Gastroesophageal sphincter (tissue), 4 donors: ENCODE measurements around the gene CHCHD6. TPM values are rescaled to one million over a fixed set of nuclear protein-coding genes. Genes with fewer than 3 reads are reported as not detected.
"Not testable (repeated sequence)": the region's sequence is repeated elsewhere in the genome, so short reads cannot be mapped to it uniquely, and the experiment has no call there.

Source experiments
- ATAC-seq: fragments of 150-250 bp; one replicate; pipeline ENCODE4 v1.9.1; 2016; ENCODE audit warnings: mild to moderate bottlenecking, moderate library complexity
- H3K27ac ChIP-seq, 4 donors: fragments of 200-600 bp; sonication (generic) in 3 of 4; 1 replicate in 3 of 4; 2 replicates in 1 of 4; pipeline ENCODE4 v1.5.1; 2016 to 2019
- H3K27me3 ChIP-seq: fragments of 200-600 bp; sonication (generic); one replicate; pipeline ENCODE4 v1.5.1; 2019
- H3K36me3 ChIP-seq, 2 donors: fragments of 200-600 bp; sonication (generic); one replicate each; pipeline ENCODE4 v1.5.1; 2019; ENCODE audit warnings: control low read depth in 1 of 2
- H3K4me1 ChIP-seq, 3 donors: fragments of 200-600 bp; sonication (generic); 1 replicate in 2 of 3; 2 replicates in 1 of 3; pipeline ENCODE4 v1.5.1; 2016 to 2019; ENCODE audit warnings: control low read depth in 2 of 3
- H3K4me3 ChIP-seq, 2 donors: fragments of 200-600 bp; sonication (generic); one replicate each; pipeline ENCODE4 v1.5.1; 2019; ENCODE audit warnings: mild to moderate bottlenecking in 1 of 2, moderate library complexity in 1 of 2
- H3K9me3 ChIP-seq, 3 donors: fragments of 200-600 bp; sonication (generic); one replicate each; pipeline ENCODE4 v1.5.1; 2017 to 2019; ENCODE audit warnings: control low read depth in 2 of 3
- EP300 ChIP-seq: sonication (generic); formaldehyde crosslinking; IDR thresholded peaks from one replicate; pipeline ENCODE4 v1.6.1; 2017; ENCODE audit warnings: antibody characterized with exemption, mild to moderate bottlenecking
- POLR2A ChIP-seq, 2 donors: fragments of 450-650 bp; IDR thresholded peaks; one replicate each; pipeline ENCODE4 v1.6.1; 2017; ENCODE audit warnings: antibody characterized with exemption in 2 of 2, mild to moderate bottlenecking in 2 of 2, moderate library complexity in 1 of 2
- POLR2AphosphoS5 ChIP-seq: sonication (generic); formaldehyde crosslinking; IDR thresholded peaks from one replicate; pipeline ENCODE4 v1.6.1; 2017; ENCODE audit warnings: antibody characterized with exemption
- WGBS, 2 donors: methylation state at CpG; one replicate each; pipeline ENCODE4 v1.1.5; 2018; ENCODE audit warnings: low coverage in 1 of 2; 5-methylcytosine and 5-hydroxymethylcytosine counted together
- total RNA-seq, 4 donors: library from RNA; depleted of rRNA; stranded (reverse); fragments of >200 nt; gene quantifications; one replicate each; pipeline ENCODE4 v1.1.0, GENCODE V29; 2016
- TF ChIP-seq, protein P1 (sequence below), 4 experiments: fragments of 200-600 bp in 2 of 4; fragments of 450-650 bp in 2 of 4; sonication (generic) in 1 of 4; IDR thresholded peaks; one replicate each; pipeline ENCODE4 v1.5.1; 2017 to 2019; ENCODE audit warnings: antibody characterized with exemption in 4 of 4, mild to moderate bottlenecking in 2 of 4, moderate library complexity in 2 of 4

Gene CHCHD6
- total RNA-seq, 4 donors from 2014 or later = 8.5 to 37.2 (median 15.2) TPM

DNA sequence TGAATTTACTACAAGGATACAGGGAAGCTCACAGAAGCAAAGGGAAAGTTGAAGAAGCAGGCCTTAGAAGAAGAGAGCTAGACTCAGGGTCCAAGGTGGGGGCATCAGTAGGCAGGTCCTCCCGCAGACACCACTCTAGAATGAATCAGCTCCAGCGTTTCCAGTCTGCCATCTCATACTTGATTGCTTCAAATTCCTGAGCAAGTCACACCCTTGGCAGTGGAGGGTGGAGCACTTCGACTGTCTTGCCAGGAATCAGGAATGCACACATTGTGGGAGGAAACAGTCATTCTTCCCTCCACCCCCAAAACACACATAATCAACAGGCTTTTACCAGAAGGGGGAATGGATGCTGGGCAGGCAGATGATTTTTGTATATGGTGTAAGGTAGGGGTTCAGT, 78.5 kb downstream of the CHCHD6 start:
- WGBS, 2 donors = 21 to 43% methylated on average over 3 of the region's 3 CpGs

DNA sequence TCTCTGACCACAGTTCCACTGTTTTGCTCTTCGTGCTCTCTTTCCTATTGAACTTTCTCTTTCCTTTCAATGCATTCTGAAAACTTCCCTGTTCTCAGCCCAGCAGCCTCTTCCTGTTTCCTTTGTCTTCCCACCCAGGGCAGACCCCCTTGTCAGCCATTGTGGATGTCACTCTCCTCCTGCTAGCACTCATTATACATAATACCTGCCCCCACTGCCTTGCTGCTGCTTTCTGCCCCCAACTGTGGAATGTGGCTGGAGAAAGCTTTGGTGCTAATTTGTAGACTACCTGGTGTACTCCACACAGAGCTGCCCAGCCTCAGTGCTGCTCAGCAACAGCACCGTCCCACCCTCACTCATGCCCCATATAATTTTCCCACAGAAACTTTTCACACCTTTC, 80.2 kb downstream of the CHCHD6 start:
- WGBS, 2 donors = 61 to 69% methylated on average over 2 of the region's 2 CpGs
- H3K9me3 ChIP-seq = no peaks in the 10 kb centered on the region

More for the DNA sequence above, 78.5 kb downstream of the CHCHD6 start:
- no peak for TF ChIP-seq POLR2AphosphoS5
- TF ChIP-seq, protein P1, sequence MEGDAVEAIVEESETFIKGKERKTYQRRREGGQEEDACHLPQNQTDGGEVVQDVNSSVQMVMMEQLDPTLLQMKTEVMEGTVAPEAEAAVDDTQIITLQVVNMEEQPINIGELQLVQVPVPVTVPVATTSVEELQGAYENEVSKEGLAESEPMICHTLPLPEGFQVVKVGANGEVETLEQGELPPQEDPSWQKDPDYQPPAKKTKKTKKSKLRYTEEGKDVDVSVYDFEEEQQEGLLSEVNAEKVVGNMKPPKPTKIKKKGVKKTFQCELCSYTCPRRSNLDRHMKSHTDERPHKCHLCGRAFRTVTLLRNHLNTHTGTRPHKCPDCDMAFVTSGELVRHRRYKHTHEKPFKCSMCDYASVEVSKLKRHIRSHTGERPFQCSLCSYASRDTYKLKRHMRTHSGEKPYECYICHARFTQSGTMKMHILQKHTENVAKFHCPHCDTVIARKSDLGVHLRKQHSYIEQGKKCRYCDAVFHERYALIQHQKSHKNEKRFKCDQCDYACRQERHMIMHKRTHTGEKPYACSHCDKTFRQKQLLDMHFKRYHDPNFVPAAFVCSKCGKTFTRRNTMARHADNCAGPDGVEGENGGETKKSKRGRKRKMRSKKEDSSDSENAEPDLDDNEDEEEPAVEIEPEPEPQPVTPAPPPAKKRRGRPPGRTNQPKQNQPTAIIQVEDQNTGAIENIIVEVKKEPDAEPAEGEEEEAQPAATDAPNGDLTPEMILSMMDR (IDR thresholded peaks at IDR 0.05) = no peak
- TF ChIP-seq EP300 = no peak
- no peak for TF ChIP-seq POLR2A (IDR thresholded peaks at IDR 0.05)
- H3K4me1 ChIP-seq = peaks cover 0 to 8% (median 3%) of the 10 kb centered on the region in 3 donors
- peak; percentile 77 for ATAC-seq
- H3K27me3 ChIP-seq = no peaks in the 10 kb centered on the region
- no peaks in the 10 kb centered on the region for H3K36me3 ChIP-seq
- peak overlapping the region in 3 of 4 donors; percentile 28 to 66 (median 43) for H3K27ac ChIP-seq
- no peak overlapping the region for H3K4me3 ChIP-seq
- no peaks in the 10 kb centered on the region for H3K9me3 ChIP-seq

DNA sequence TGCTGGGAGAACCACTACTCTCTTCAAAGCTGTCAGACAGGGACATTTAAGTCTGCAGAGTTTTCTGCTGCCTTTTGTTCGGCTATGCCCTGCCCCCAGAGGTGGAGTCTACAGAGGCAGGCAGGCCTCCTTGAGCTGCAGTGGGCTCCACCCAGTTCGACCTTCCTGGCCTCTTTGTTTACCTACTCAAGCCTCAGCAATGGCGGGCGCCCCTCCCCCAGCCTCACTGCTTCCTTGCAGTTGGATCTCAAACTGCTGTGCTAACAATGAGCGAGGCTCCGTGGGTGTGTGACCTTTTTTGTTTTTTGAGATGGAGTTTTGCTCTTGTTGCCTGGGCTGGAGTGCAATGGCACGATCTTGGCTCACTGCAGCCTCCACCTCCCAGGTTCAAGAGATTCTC, 87.3 kb downstream of the CHCHD6 start:
- H3K4me1 ChIP-seq, H3K27me3 ChIP-seq, ATAC-seq, H3K36me3 ChIP-seq, H3K27ac ChIP-seq, H3K4me3 ChIP-seq: not testable (repeated sequence)
- H3K9me3 ChIP-seq = peaks cover 0 to 18% (median 0%) of the 10 kb centered on the region in 3 donors
- WGBS, 2 donors = 17 to 60% methylated on average over 1 of the region's 7 CpGs

More for the DNA sequence above, 80.2 kb downstream of the CHCHD6 start:
- no peaks in the 10 kb centered on the region for H3K36me3 ChIP-seq
- no peak for ATAC-seq
- no peak overlapping the region for H3K27ac ChIP-seq
- TF ChIP-seq EP300 (no peak), POLR2A (IDR thresholded peaks at IDR 0.05) (no peak), POLR2AphosphoS5 (no peak)
- TF ChIP-seq, protein P1 (IDR thresholded peaks at IDR 0.05) = no peak
- H3K4me3 ChIP-seq = no peak overlapping the region
- peaks cover 0 to 8% (median 3%) of the 10 kb centered on the region in 3 donors for H3K4me1 ChIP-seq
- H3K27me3 ChIP-seq = no peaks in the 10 kb centered on the region

DNA sequence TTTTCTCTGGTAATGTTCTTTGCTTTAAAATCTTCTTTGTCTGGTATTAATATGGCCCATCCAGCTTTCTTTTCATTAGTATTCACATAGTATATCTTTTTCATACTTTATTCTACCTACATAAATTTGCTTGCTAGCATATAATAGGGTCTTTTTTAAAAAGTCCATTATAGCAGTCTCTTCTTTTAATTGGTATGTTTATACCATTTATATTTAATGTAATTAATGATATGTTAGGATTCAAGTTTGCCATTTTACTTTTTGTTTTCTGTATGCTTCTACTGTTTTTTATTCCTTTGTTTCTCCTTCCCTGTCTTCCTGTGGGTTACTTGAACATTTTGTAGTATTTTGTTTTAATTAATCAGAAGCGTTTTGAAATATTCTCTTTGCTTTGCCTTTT, 89.0 kb downstream of the CHCHD6 start:
- no peak overlapping the region for H3K4me3 ChIP-seq
- peaks cover 0 to 18% (median 0%) of the 10 kb centered on the region in 3 donors for H3K9me3 ChIP-seq
- no peak for ATAC-seq
- TF ChIP-seq POLR2A (IDR thresholded peaks at IDR 0.05) = no peak
- no peak for TF ChIP-seq EP300
- no peak for TF ChIP-seq POLR2AphosphoS5
- TF ChIP-seq, protein P1 (IDR thresholded peaks at IDR 0.05) = no peak
- no peaks in the 10 kb centered on the region for H3K36me3 ChIP-seq
- 92 to 100% methylated on average over 1 of the region's 1 CpG for WGBS, 2 donors
- H3K4me1 ChIP-seq = no peaks in the 10 kb centered on the region
- no peaks in the 10 kb centered on the region for H3K27me3 ChIP-seq
- no peak overlapping the region for H3K27ac ChIP-seq

DNA sequence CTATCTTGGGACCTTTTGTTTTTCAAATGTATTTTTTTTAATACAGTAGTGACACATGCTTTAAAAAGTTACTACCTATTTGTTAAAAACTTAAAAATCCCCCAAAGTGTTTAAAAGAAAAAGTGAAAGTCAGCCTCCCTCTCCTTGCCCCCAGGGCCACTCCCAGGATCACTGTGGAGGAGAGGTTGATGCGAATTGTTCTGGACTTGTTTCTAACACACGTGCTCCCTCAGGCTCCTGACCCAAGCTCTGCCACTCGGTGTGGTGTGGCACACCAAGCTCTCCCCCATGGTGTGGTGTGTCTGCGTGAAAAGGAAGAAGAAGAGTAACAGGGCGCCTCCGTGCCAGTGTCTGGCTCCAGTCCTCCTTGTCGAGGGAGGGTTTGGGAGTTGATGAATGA, 93.5 kb downstream of the CHCHD6 start:
- ATAC-seq = no peak
- no peak overlapping the region for H3K27ac ChIP-seq
- no peaks in the 10 kb centered on the region for H3K36me3 ChIP-seq
- TF ChIP-seq EP300 = no peak
- no peak overlapping the region for H3K4me3 ChIP-seq
- H3K4me1 ChIP-seq = no peaks in the 10 kb centered on the region
- H3K9me3 ChIP-seq = peaks cover 0 to 11% (median 0%) of the 10 kb centered on the region in 3 donors
- no peaks in the 10 kb centered on the region for H3K27me3 ChIP-seq
- 78 to 100% methylated on average over 1 to 3 of the region's 7 CpGs for WGBS, 2 donors

DNA sequence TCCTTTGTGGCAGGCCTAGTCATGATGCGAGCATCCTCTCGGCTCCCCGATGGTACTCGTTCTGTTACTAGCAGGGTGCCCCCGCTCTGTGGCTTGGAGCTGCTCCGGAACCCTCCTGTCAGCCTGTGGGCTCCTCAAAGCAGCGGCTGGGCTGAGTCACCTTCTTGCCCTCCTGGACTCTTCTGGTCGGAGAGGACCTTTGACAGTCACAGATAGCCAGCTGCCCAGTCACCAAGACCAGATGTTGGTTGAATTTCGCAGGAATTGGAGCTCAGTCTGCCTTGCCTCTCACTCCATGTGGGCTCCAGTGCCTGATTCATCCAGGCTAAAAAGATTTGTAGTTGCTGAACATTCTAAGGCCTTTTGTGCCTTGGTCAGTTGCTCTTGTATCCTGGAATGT, 94.5 kb downstream of the CHCHD6 start:
- no peak for ATAC-seq
- TF ChIP-seq POLR2AphosphoS5 = no peak
- TF ChIP-seq, protein P1 (IDR thresholded peaks at IDR 0.05) = no peak
- H3K27me3 ChIP-seq = no peaks in the 10 kb centered on the region

More for the DNA sequence above, 94.5 kb downstream of the CHCHD6 start:
- Histone ChIP-seq H3K4me3 (no peak overlapping the region), H3K36me3 (no peaks in the 10 kb centered on the region), H3K27ac (no peak overlapping the region), H3K4me1 (no peaks in the 10 kb centered on the region), H3K9me3 (peaks cover 0 to 3% (median 0%) of the 10 kb centered on the region in 3 donors)
- WGBS, 2 donors = 96 to 100% methylated on average over 6 to 8 of the region's 9 CpGs
